Measurements from ENCODE around the gene GM2A.
"Not testable (repeated sequence)": the region's sequence is repeated elsewhere in the genome, so short reads cannot be mapped to it uniquely, and the experiment has no call there.

The GM2A gene

DNA sequence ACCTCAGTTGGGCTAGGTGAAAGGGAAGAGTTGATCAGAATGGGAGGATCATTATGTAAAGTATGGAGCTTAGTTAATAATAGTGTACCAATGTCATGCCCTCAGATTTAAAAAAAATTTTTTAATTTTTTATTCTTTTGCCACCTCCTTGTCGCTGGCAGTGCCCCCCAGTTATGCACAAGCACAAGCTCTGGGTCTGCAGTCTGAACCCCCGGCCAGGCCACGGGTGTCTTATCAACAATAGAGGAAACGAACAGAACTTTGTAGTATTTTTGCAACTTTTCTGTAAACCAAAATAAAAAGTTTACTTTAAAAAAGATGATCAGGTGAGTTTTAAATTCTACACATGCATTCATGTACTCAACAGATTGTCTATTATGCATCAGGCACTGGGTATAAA, 1.4 kb upstream of the GM2A start:
- no peak for DNase-seq
- ATAC-seq, result no peak

DNA sequence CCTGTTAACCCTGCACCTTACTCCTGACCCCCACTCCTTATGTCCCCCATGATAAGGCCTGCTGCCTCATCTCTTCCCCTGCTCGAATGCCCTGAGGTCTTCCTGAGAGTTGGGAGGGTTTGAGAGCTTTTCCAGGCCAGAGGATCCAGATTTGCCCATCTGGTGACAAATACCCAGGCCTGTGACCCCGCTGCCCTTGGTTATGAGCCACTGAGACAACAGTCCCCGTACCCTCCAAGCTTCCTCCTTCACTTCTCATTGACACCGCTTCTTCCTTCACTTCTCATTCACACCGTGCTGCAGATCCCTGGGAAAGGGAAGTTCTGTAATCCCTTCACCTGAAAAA, 593 bp downstream of the GM2A start:
- no peak for ATAC-seq
- no peak for DNase-seq

DNA sequence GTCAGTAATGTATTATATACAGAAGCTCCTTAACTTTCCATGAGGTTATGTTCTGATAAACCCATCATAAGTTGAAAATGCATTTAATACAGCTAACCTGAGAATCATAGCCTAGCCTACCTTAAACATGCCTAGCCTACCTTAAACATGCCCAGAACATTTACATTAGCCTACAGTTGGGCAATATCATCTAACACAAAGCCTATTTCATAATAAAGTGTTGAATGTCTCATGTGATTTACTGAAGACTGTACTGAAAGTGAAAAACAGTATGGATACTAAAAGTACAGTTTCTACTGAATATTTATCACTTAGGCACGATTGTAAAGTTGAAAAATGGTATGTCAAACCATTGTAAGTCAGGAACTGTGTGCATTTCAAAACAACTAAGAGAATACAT, 1.6 kb downstream of the GM2A start:
- no peak for DNase-seq
- no peak for ATAC-seq

DNA sequence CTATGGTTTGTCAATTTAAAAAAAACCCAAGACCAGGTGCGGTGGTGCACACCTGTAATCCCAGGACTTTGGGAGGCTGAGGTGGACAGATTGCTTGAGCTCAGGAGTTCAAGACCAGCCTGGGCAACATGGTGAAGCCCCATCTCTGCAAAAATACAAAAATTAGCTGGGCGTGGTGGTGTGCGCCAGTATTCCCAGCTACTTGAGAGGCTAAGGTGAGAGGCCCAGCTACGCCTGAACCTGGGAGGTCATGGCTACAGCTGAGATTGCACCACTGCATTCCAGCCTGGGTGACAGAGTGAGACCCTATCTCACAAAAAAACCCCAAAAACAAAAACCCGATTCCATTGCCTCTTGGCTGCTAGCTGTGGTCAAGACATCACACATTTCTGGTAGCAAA, 2.0 kb downstream of the GM2A start:
- not testable (repeated sequence) for DNase-seq, ATAC-seq

DNA sequence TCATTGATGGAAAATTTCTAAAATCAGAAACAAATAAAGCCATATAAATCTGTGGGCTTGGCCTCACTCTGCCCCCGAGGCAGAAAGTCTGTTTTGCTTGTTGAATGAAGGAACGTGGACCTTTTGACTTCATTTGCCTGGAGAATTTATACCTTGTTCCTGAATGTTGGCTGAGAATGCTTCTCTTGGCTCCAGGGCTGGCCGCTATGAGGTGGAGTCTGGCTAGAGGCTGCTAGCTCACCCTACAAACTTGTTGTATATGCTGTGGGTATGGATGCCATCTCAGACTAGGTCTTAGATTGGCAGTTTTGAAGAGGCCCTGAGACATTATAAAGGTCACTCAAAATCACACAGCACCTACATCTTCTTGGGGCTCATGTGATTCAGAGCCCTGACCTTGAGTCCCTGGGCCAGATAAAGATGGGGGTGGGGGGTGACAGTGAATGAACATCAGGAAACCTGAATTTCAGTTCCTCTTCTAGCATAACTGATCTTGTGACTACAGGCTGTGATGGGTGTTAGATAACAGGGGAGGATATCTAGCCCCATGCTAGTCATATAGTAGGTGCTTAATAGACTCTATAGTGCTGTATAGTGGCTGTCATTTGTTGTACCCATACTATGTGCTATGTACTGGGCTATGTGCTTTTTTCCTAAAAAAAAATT, 2.8 kb downstream of the GM2A start:
- DNase-seq (no peak), ATAC-seq (no peak)

DNA sequence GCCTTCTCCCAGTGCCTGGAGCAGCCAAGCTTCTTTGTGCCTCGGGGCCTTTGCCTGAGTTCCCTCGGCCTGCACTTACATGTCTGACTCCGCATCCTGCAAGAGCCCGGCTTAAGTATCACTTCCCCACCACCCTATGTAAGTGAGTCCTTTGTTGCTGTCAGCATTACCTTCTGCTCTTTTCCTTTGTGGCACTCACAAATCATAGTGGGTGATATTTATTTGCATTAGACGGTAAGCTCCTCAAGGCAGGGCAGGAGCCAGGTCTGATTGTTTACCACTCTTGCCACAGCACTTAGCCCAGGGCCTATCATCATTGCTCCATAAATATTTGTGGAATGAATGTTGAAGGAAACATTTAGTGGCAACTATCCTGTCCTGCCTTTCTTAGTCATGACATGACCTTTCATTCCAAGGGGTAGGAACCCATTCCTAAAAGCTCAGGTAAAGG, 4.8 kb downstream of the GM2A start:
- no peak for DNase-seq
- ATAC-seq, result no peak

DNA sequence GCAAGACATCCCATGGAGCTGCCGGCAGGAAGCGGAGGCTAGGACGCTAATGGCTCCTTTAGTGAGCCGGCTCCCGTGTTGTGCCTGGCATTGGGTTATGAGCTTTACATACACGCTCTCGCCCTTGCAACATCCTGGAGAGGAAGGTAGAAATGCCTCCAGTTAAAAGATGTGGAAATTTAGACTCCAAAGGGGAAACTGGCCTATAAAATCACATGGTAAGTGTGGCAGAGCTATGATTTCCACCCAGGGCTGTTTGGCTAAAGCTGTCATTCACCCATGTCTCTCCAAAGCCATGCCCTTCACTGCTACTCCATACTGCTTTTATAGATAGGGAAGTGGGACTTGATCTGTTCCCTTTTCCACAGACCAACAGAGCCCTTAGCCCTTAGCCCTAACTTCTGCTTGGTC, 5.2 kb downstream of the GM2A start:
- ATAC-seq, result no peak
- no peak for DNase-seq

DNA sequence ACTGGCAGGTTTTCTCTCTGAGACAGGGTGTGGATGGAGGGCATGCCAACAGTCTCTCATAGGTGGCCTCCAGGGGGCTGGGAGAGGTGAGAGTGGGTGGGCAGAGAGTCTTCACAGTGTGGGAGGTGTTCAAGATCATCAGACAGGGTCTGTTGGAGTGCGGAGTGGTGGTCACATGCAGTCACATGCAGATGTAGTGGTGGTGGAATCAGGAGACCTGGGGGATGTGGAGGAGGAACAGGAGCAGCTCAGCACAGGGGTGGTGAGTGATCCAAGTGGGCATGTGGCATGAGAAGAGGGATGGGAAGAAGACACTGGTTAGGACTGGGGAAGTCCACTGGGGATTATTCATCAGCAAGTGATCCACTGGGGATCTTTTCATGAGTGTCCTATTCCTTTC, 5.8 kb downstream of the GM2A start:
- DNase-seq, result no peak
- ATAC-seq, result peak; percentile 21

DNA sequence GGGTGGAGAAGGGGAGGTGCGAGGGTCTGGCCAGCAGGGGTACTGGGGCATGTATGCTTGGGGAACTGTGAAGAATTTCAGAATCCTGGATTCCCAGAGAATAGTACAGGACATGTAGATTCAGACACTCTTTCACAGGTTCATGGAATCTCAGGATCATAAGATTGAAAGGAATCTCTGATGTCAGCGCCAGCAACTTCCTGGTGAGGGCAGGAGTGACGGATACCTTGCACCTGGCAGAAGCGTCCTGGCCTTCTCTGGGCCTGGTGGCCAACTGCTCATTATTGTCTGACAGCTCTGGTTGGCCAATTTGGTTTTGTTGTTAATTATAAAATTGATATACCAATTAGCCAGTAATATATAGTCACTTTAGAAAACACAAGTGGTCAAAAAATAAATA, 6.9 kb downstream of the GM2A start:
- ATAC-seq (no peak), DNase-seq (no peak)

DNA sequence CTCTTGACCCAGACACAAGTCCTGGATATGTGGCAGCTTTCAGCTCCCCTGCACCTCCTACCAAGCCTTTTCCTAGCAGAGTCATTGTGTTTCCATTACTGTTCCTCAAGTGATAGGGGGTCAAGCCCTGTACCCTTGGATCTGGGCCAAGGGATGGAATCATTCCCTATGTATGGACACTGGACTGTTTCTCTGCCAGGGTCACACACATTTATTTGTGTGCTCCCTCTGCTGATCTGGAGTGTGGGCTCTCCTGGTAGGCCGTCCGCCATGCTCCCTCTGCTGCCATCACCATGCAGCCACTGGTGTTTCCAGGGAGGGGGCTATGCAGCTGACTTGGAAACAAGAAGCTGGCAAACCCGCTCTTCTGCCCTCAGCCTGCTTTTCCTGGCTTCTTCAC, 9.5 kb downstream of the GM2A start:
- ATAC-seq (no peak), DNase-seq (no peak)

DNA sequence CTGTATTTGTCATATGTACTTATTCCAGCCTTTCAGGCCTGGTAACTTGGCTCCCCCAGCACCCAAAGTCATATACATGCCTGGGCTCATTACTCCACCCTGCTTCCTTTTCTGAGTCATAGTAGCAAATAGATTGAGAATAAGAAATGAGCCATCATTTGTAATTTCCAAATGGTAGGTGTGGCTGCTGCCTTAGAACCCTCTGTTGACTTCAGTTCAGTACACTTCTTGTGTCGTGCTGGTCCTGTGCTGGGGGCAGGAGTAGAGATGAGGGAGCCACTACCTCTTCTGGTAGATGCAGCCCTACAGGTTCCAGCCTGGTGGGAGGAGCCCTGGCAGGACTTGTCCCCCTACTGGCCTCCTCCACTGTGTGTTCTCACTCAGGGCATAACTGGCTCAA, 11.1 kb downstream of the GM2A start:
- ATAC-seq (peak; percentile 90), DNase-seq (no peak)

DNA sequence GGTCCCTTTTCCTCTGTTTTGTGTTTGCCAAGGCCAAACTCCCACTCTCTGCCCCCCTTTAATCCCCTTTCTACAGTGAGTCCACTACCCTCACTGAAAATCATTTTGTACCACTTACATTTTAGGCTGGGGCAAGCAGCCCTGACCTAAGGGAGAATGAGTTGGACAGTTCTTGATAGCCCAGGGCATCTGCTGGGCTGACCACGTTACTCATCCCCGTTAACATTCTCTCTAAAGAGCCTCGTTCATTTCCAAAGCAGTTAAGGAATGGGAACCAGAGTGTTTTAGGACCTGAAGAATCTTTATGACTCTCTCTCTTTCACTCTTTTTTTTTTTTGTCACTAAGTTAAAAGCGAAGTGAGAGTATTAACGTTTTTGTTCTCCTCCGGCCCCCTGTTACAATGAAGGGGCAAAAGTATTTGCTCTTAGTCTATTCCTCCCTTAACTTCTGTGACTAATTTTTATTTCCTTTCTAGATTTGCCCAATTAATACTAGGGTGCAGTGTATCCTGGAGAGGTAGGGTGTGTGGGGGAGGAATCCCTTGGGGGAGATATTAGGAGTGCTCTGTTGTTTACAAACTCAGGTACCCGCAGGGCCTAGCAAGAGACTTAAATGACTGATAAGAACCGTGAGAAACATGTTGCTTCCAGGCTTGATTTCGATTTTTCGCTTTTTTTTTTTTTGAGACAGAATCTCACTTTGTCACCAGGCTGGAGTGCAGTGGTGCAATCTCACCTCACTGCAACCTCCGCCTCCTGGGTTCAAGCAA, 14.7 kb downstream of the GM2A start:
- ATAC-seq, result no peak
- DNase-seq, result no peak

DNA sequence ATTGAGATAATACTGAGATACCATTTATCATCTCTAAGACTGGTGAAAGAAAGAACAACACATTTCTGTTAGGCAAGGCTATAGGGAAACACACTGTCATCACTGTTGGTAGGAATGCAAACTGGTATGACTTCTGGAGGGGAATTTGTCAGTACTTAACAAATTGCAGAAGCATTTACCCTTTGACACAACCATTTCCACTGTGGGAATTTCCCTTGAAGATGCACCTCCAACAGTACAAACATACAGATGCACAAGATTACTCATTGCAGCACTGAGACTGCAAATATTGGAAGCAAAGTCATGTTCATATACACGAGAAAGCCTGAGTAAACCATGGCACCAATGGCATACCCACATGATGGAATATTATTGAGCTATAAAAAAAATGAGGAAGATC, 17.6 kb downstream of the GM2A start:
- DNase-seq, result no peak
- ATAC-seq, result peak; percentile 94

DNA sequence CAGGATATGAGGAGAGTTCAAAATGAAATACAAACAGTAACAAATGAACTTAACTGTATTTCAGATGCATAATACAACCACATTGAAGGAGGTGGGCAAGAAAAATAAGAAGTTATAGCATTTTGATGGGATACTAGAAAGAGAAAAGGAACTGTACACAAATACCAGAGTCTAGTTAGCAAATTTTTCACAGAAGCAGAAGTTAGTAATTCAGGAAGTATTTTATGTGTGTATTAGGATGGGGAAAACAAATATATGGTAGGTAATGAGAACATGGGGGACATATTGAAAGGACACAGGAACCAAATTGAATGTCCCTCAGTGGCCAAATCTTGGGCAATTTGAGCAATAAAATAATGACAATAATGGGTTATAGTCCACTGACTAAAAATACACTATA, 18.4 kb downstream of the GM2A start:
- DNase-seq, result no peak

DNA sequence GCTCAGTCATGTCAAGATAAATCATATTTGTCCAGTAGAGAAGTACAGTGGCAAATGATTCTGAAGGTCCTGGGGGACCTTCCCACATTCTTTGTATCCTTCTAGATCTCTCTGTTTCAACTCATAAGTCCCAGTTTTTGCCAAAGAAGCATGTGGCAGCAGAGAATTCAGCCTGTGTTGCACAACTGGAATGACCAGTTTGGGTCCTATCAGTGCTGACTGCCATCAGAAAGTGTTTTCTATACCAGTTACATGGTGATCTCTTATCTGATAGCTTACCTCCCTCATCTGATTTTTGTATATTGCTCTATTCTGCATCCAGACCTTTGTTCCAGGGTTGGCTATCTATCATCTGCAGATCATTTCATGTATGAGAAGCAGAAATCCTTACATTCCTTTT, 21.7 kb downstream of the GM2A start:
- DNase-seq (no peak), ATAC-seq (no peak)

More for the DNA sequence above, 18.4 kb downstream of the GM2A start:
- no peak for ATAC-seq

DNA sequence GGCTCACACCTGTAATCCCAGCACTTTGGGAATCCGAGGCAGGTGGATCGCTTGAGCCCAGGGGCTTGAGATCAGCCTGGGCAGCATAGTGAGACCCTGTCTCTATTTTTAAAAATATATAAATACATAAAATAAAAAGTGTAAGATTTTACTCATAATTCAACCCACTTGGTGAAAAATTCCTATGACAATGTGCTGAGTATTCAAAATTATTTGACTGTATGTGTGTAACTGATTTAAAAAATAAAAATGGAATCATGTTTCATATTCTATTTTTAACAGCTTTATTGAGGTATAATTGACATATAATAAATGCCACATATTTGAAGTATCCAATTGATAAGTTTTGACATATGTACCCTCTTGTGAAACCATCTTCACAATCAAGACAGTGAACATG, 22.8 kb downstream of the GM2A start:
- DNase-seq (no peak), ATAC-seq (no peak)

DNA sequence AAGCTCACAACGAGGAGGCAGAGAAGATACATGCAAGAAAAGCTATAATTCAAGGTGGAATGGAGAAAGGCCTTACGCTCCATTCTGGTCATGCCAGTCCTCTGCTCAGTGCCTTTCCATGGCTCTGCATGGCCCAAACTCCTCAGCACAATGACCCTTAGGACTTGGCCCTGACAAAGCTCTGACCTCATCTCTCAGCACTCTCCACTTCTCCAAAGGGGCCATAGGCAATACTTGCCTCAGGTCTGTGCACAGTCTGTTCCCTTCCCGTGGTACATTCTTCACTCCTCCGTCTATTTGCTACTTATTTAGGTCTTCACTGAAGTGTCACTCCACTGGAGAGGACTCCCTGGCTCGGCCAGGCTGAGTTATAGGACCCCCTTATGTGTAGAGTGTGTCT, 25.9 kb downstream of the GM2A start:
- DNase-seq, result no peak

DNA sequence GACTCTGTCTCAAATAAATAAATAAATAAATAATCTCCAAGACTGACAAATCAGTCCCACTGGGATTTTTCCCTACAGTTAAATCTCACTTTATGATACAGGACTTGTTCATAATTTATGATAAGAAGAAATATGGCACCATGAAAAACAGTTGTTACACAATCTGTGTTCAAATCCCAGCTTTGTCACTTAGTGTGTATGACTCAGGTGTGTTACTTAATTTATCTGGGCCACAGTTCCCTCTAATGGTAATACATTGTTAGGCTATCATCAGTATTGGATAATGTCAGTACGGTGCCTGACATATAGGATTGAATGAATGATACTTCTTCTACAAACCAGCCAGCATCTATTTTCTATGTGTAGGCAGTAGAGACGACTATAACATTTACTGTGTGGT, 27.5 kb downstream of the GM2A start:
- DNase-seq (no peak), ATAC-seq (no peak)

More for the DNA sequence above, 25.9 kb downstream of the GM2A start:
- no peak for ATAC-seq

DNA sequence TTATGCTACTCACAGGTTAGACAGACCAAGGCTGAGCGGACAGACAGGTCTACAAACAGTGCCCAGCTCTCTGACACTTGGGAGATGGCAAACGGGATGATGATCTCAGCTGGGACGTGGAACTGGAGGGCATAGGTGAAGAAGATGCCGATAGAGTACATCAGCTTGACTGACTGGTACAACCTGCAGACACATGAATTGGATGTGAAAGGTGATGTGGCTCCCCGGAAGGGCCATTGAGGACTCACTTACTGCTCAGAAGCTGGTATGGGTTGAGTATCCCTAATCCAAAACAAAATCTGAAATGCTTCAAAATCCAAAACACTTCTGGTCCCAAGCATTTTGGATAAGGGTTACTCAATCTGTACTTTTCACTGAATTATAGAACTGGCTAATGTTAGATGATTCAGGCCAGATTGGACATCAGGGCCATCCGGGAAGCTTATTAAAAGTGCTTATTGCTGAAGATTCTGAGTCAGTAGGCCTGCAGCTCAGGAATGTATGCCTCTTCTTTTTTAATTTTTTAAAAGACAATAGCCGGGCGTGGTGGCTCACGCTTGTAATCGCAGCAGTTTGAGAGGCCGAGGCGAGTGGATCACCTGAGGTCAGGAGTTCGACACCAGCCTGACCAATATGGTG, 28.1 kb downstream of the GM2A start:
- no peak for ATAC-seq
- DNase-seq, result no peak

DNA sequence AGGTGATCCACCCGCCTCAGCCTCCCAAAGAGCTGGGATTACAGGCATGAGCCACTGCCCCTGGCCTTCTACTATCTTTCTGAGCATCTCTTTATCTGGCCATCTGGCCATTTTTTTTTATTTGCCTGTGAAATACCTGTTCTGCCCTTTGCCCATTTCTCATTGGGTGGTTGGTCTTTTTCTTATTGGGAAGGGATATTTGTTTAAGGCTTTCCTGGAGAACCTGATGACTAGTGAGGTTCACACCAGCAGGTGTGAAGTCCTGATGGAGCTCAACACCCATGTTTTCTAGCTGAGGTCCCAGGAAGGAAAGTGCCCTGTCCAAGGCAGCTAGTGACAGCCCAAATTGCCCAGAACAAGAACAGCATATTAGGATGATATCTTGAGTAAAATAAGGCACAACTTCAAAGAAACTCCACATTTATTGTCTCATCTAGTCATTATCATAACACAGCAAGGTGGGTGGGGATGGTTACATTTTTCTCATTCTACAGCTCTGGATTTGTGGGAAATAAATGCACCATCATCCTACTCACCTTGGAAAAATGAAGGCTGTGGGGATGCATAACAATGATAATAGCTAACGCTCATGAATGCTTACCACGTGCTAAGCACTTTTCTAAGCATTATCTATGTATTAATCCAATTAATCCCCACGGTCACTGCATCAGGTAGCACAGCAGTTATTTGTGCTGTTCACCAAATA, 30.3 kb downstream of the GM2A start:
- DNase-seq (no peak), ATAC-seq (no peak)

DNA sequence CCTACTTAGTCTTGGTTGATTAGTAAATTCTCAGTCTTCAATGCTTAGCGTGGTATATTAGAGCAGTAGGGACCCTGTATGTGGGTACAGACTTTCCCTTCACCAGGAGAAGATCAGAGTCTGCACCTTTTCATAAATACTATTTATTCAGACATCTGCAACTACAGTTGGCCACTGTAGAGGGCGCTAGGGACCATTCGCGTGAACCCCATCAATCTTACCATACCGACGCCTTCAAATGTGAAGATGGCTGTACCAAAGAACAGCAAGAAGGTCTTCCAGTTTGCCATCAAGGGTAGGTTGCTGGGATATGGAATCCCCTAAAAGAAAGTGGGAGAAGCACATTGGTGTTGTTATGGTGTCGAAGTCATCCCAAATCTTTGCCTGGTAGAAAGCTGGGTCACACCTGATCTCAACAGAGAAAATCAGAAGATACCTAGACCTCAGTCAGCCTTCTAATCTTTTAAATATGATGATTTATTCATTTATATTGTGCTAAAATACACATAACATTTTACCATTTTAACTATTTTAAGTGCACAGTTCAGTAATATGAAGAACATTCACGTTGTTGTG, 31.5 kb downstream of the GM2A start:
- ATAC-seq (no peak), DNase-seq (no peak)

DNA sequence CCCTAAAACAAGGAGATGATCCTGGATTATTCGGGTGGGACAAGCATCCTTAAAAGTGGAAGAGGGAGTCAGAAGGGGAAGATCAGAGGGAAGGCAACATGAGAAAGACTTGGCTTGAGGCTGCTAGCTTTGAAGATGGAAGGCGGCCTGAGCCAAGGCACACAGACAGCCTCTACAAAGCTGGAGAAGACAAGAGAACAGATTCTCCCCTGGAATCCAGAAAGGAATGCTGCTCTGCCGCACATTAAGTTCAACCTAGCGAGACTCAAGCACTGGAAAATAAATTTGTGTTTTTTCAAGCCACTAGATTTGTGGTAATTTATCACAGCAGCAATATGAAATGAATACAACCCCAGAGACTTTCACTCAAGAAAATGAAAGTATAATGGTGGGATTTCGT, 32.7 kb downstream of the GM2A start:
- no peak for ATAC-seq
- DNase-seq, result no peak

DNA sequence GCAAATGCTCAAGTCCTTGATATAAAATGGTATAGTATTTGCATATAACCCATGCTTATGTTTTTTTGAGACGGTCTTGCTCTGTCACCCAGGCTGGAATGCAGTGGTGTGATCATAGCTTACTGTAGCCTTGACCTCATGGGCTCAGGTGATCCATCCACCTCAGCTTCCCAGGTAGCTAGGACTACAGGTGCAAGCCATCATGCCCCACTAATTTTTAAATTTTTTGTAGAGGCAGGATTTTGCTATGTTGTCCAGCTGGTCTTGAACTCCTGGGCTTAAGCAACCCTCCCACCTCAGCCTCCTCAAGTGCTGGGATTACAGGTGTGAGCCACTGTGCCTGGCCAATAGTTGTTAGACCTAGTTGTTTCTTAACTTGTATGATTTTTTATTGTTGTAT, 33.3 kb downstream of the GM2A start:
- no peak for DNase-seq
- ATAC-seq, result no peak

All from stimulated activated naive CD8-positive, alpha-beta T cell treated with anti-CD3 and anti-CD28 coated beads, Interleukin-15, Interleukin-2, amounts not matched to agents 100 U/mL and 50 U/mL, for 24 hours (primary cell).